Activated CD8-positive, alpha-beta T cell treated with anti-CD3 and anti-CD28 coated beads, Interleukin-2, amount 10 ng/mL, durations not matched to agents 7 days and 5 days (primary cell): ENCODE measurements around the gene CDYL2. TPM values are rescaled to one million over a fixed set of nuclear protein-coding genes. Genes with fewer than 3 reads are reported as not detected.

Experiments used
- ATAC-seq: fragments of 150-1000 bp; cut with Tn5 transposase; one replicate; pipeline ENCODE4 v1.10.0; 2021; ENCODE audit warnings: moderate library complexity
- CTCF ChIA-PET: fragments of 350-600 bp; sonication (Branson Sonifier 250); formaldehyde crosslinking; loops from one replicate; lab custom pipeline; 2021; ENCODE audit warnings: antibody characterized with exemption; lab: Charles Lee
- POLR2A ChIA-PET: fragments of 350-600 bp; sonication (Branson Sonifier 250); formaldehyde crosslinking; loops from one replicate; lab custom pipeline; 2021; ENCODE audit warnings: antibody characterized with exemption; lab: Charles Lee
- DNase-seq: peaks from one replicate; pipeline ENCODE4 v3.0.0-alpha.2; 2020
- H3K27ac Mint-ChIP-seq: one replicate; pipeline ENCODE4 v1.8.0; 2021; ENCODE audit warnings: mild to moderate bottlenecking, mixed read lengths
- H3K27me3 Mint-ChIP-seq: one replicate; pipeline ENCODE4 v1.8.0; 2021; ENCODE audit warnings: low read depth, mixed read lengths
- H3K36me3 Mint-ChIP-seq: one replicate; pipeline ENCODE4 v1.8.0; 2021; ENCODE audit warnings: low read depth, mixed read lengths
- H3K4me1 Mint-ChIP-seq: one replicate; pipeline ENCODE4 v1.8.0; 2021; ENCODE audit warnings: low read depth, mixed read lengths
- H3K4me3 Mint-ChIP-seq: one replicate; pipeline ENCODE4 v1.8.0; 2021; ENCODE audit warnings: mild to moderate bottlenecking, mixed read lengths
- H3K9me3 Mint-ChIP-seq: one replicate; pipeline ENCODE4 v1.8.0; 2022; ENCODE audit warnings: mixed read lengths; ENCODE audit not compliant: insufficient read depth
- total RNA-seq, 2 experiments: library from RNA; stranded (reverse); gene quantifications; one replicate each; pipeline ENCODE4 v1.2.3, GENCODE V29; 2021

The CDYL2 gene
- total RNA-seq, 2 experiments from 2014 or later, result 15.5 to 16.5 TPM

DNA sequence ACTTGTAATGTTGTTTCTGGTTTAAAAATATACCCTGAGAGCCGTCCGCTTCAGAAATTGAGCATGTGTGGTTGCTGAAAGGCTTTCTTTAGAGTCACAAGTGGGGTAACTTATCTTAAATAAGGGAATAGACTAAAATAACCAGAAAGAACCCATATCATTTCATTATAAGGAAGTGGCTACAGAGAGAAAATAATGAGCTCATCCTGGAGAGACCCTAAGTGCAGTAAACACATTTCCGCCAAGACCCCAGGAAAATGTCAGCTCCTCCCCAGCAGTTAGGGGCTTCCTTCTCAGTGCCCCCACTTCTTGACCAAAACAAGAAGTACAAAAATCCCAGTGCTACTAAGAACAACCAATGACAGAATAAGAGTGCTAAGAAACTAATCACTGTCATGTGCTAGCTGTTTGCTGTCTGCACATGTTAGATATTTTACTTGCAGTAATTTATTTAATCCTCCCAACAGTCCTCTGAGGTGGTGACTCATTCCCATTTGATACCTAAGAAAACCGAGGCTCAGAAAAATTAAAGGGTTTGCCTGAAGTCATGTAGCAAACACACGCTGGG lies 83.5 kb downstream of the CDYL2 start:
- no peak for ATAC-seq
- Mint-ChIP-seq H3K27ac (no peak overlapping the region), H3K27me3 (no peaks in the 10 kb centered on the region), H3K4me3 (no peak overlapping the region), H3K4me1 (peaks cover 11% of the 10 kb centered on the region), H3K36me3 (no peaks in the 10 kb centered on the region), H3K9me3 (no peaks in the 10 kb centered on the region)
- CTCF ChIA-PET, result interaction anchor here (1.3 to 2.4 kb wide), 3 partner anchors 13 to 194 kb away, joined by 4 to 10 read pairs (median 6); no protein-coding TSS in a partner anchor
- POLR2A ChIA-PET, result no interaction called here
- DNase-seq, result no peak

- Mint-ChIP-seq H3K27me3 (no peaks in the 10 kb centered on the region), H3K36me3 (no peaks in the 10 kb centered on the region), H3K27ac (peak overlapping the region; percentile 72), H3K9me3 (no peaks in the 10 kb centered on the region), H3K4me1 (peaks cover 11% of the 10 kb centered on the region), H3K4me3 (no peak overlapping the region)
- POLR2A ChIA-PET, result no interaction called here
- ATAC-seq, result peak; percentile 84
- peak; percentile 46 for DNase-seq
- CTCF ChIA-PET, result no interaction called here
These were observed 84.8 kb downstream of the CDYL2 start for GRCh38 chr16:80719573-80719972.

- H3K36me3 Mint-ChIP-seq, result no peaks in the 10 kb centered on the region
- ATAC-seq (no peak), DNase-seq (no peak)
- H3K4me3 Mint-ChIP-seq, result no peak overlapping the region
- H3K9me3 Mint-ChIP-seq, result no peaks in the 10 kb centered on the region
- no peak overlapping the region for H3K27ac Mint-ChIP-seq
- no peaks in the 10 kb centered on the region for H3K27me3 Mint-ChIP-seq
- ChIA-PET POLR2A (no interaction called here), CTCF (no interaction called here)
- H3K4me1 Mint-ChIP-seq, result peaks cover 11% of the 10 kb centered on the region
These were observed 85.7 kb downstream of the CDYL2 start for GRCh38 chr16:80718480-80719220.

DNA sequence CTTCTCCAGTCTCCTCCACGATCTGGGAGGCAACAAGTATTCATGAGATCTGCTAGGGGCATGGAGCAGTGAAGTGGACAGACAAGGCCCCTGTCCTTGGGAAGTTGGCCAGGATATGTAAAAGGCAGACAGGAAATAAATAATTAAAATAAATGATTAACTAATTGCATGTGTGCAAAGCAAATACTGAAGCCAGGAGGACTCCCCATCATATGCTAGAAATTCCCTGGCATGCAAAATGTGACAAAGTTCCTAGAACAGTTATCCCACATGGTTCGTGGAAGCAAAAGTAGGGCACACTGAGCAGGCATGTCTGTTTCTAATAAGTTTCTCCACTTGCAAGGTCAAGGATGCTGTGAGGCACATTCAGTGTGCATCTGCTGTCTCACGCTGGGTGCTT lies 86.8 kb downstream of the CDYL2 start:
- H3K36me3 Mint-ChIP-seq, result no peaks in the 10 kb centered on the region
- H3K27me3 Mint-ChIP-seq, result no peaks in the 10 kb centered on the region
- no peak overlapping the region for H3K27ac Mint-ChIP-seq
- H3K4me3 Mint-ChIP-seq, result no peak overlapping the region
- ChIA-PET POLR2A (no interaction called here), CTCF (no interaction called here)
- H3K9me3 Mint-ChIP-seq, result no peaks in the 10 kb centered on the region
- no peak for DNase-seq
- peaks cover 11% of the 10 kb centered on the region for H3K4me1 Mint-ChIP-seq
- no peak for ATAC-seq

DNA sequence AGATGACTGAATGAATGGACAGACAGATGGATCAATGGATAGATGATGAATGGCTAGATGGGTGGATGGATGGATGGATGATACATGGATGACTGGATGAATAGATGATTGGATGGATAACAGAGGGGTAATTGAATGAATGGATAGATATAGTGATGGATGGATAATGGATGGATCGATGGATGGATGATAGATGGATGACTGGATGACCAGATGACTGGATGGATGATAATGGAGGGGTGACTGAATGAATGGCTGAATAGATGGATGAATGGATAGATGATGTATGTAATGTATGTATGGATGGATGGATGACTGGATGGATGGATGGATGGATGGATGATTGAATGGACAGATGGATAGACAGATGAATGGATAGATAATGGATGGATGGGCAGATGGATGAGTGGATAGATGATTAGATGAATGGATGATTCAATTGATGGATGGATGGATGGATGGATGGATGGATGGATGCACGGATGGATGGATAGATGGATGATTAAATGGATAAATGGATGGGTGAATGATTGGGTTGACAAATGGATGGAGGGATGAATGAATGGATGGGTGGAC lies 87.7 kb downstream of the CDYL2 start:
- ChIA-PET CTCF (interaction anchor here (1.3 kb wide), 1 partner anchor 190 kb away, joined by 4 read pairs; no protein-coding TSS in a partner anchor), POLR2A (no interaction called here)
- H3K36me3 Mint-ChIP-seq, result no peaks in the 10 kb centered on the region
- no peak for ATAC-seq
- H3K4me3 Mint-ChIP-seq, result no peak overlapping the region
- DNase-seq, result no peak
- no peaks in the 10 kb centered on the region for H3K27me3 Mint-ChIP-seq
- no peak overlapping the region for H3K27ac Mint-ChIP-seq
- peaks cover 11% of the 10 kb centered on the region for H3K4me1 Mint-ChIP-seq
- no peaks in the 10 kb centered on the region for H3K9me3 Mint-ChIP-seq

GRCh38 chr16:80711406-80711805 lies 93.0 kb downstream of the CDYL2 start:
- H3K27me3 Mint-ChIP-seq, result no peaks in the 10 kb centered on the region
- H3K4me3 Mint-ChIP-seq, result no peak overlapping the region
- CTCF ChIA-PET, result no interaction called here
- ATAC-seq, result no peak
- H3K4me1 Mint-ChIP-seq, result no peaks in the 10 kb centered on the region
- POLR2A ChIA-PET, result no interaction called here
- no peaks in the 10 kb centered on the region for H3K9me3 Mint-ChIP-seq
- no peaks in the 10 kb centered on the region for H3K36me3 Mint-ChIP-seq
- no peak for DNase-seq
- no peak overlapping the region for H3K27ac Mint-ChIP-seq

GRCh38 chr16:80710918-80711317 lies 93.5 kb downstream of the CDYL2 start:
- no peak overlapping the region for H3K4me3 Mint-ChIP-seq
- CTCF ChIA-PET, result no interaction called here
- no peaks in the 10 kb centered on the region for H3K4me1 Mint-ChIP-seq
- POLR2A ChIA-PET, result no interaction called here
- H3K27ac Mint-ChIP-seq, result no peak overlapping the region
- H3K9me3 Mint-ChIP-seq, result no peaks in the 10 kb centered on the region
- no peaks in the 10 kb centered on the region for H3K36me3 Mint-ChIP-seq
- ATAC-seq (no peak), DNase-seq (no peak)
- H3K27me3 Mint-ChIP-seq, result no peaks in the 10 kb centered on the region

- peaks cover 3% of the 10 kb centered on the region for H3K4me1 Mint-ChIP-seq
- POLR2A ChIA-PET, result no interaction called here
- ATAC-seq, result no peak
- no peak overlapping the region for H3K27ac Mint-ChIP-seq
- DNase-seq, result no peak
- CTCF ChIA-PET, result no interaction called here
- H3K36me3 Mint-ChIP-seq, result no peaks in the 10 kb centered on the region
- H3K27me3 Mint-ChIP-seq, result no peaks in the 10 kb centered on the region
- no peak overlapping the region for H3K4me3 Mint-ChIP-seq
- H3K9me3 Mint-ChIP-seq, result no peaks in the 10 kb centered on the region
These were observed 95.6 kb downstream of the CDYL2 start for GRCh38 chr16:80708823-80709222.

GRCh38 chr16:80707686-80708085 lies 96.7 kb downstream of the CDYL2 start:
- no peak overlapping the region for H3K27ac Mint-ChIP-seq
- DNase-seq (no peak), ATAC-seq (no peak)
- ChIA-PET CTCF (interaction anchor here (1.3 kb wide), 1 partner anchor 13 kb away, joined by 4 read pairs; no protein-coding TSS in a partner anchor), POLR2A (no interaction called here)
- H3K36me3 Mint-ChIP-seq, result no peaks in the 10 kb centered on the region
- H3K27me3 Mint-ChIP-seq, result no peaks in the 10 kb centered on the region
- H3K4me1 Mint-ChIP-seq, result peaks cover 4% of the 10 kb centered on the region
- no peaks in the 10 kb centered on the region for H3K9me3 Mint-ChIP-seq
- no peak overlapping the region for H3K4me3 Mint-ChIP-seq

GRCh38 chr16:80705596-80705995 lies 98.8 kb downstream of the CDYL2 start:
- ChIA-PET POLR2A (no interaction called here), CTCF (no interaction called here)
- H3K27me3 Mint-ChIP-seq, result no peaks in the 10 kb centered on the region

GRCh38 chr16:80704751-80705505 lies 99.5 kb downstream of the CDYL2 start:
- ATAC-seq (no peak), DNase-seq (no peak)
- Mint-ChIP-seq H3K9me3 (no peaks in the 10 kb centered on the region), H3K36me3 (no peaks in the 10 kb centered on the region), H3K4me1 (peaks cover 7% of the 10 kb centered on the region), H3K27ac (no peak overlapping the region), H3K27me3 (no peaks in the 10 kb centered on the region), H3K4me3 (no peak overlapping the region)
- ChIA-PET POLR2A (no interaction called here), CTCF (no interaction called here)

More at GRCh38 chr16:80705596-80705995, 98.8 kb downstream of the CDYL2 start:
- peaks cover 7% of the 10 kb centered on the region for H3K4me1 Mint-ChIP-seq
- H3K36me3 Mint-ChIP-seq, result no peaks in the 10 kb centered on the region
- no peaks in the 10 kb centered on the region for H3K9me3 Mint-ChIP-seq
- no peak for ATAC-seq
- H3K27ac Mint-ChIP-seq, result no peak overlapping the region
- DNase-seq, result no peak
- H3K4me3 Mint-ChIP-seq, result no peak overlapping the region
